Measurements from ENCODE around the gene LGR4. TPM values are rescaled to one million over a fixed set of nuclear protein-coding genes. Genes with fewer than 3 reads are reported as not detected.

Gene LGR4
- total RNA-seq, 2 donors from 2014 or later = 0.05 to 0.30 TPM

GRCh38 chr11:27447288-27448183 lies 25.1 kb downstream of the LGR4 start:
- ATAC-seq (replicated peaks in 1 of 2) (no peak), DNase-seq (no peak)
- Mint-ChIP-seq H3K27ac (no peak overlapping the region), H3K4me3 (no peak overlapping the region), H3K27me3 (ENCODE audit: low read depth) (no peaks in the 10 kb centered on the region), H3K9me3 (no peaks in the 10 kb centered on the region), H3K36me3 (ENCODE audit: insufficient read depth in 2 of 2) (no peaks in the 10 kb centered on the region), H3K4me1 (ENCODE audit: low read depth) (no peaks in the 10 kb centered on the region)

- no peaks in the 10 kb centered on the region for H3K9me3 Mint-ChIP-seq
- peaks cover 11% of the 10 kb centered on the region for H3K27me3 Mint-ChIP-seq (ENCODE audit: low read depth)
- H3K4me1 Mint-ChIP-seq (ENCODE audit: low read depth) = no peaks in the 10 kb centered on the region
- H3K36me3 Mint-ChIP-seq (ENCODE audit: insufficient read depth in 2 of 2) = no peaks in the 10 kb centered on the region
- no peak overlapping the region for H3K4me3 Mint-ChIP-seq
- no peak for DNase-seq
- no peak overlapping the region for H3K27ac Mint-ChIP-seq
- no peak for ATAC-seq (replicated peaks in 1 of 2)
Observed at GRCh38 chr11:27445625-27446024, 27.0 kb downstream of the LGR4 start.

- no peak for ATAC-seq (replicated peaks in 1 of 2)
- Mint-ChIP-seq H3K36me3 (ENCODE audit: insufficient read depth in 2 of 2) (no peaks in the 10 kb centered on the region), H3K4me3 (no peak overlapping the region), H3K27me3 (ENCODE audit: low read depth) (peaks cover 11% of the 10 kb centered on the region), H3K9me3 (no peaks in the 10 kb centered on the region), H3K4me1 (ENCODE audit: low read depth) (no peaks in the 10 kb centered on the region), H3K27ac (no peak overlapping the region)
- DNase-seq = no peak
Observed at GRCh38 chr11:27444801-27445215, 27.8 kb downstream of the LGR4 start.

GRCh38 chr11:27443746-27444507 lies 28.7 kb downstream of the LGR4 start:
- ATAC-seq (replicated peaks in 1 of 2) (no peak), DNase-seq (no peak)
- H3K36me3 Mint-ChIP-seq (ENCODE audit: insufficient read depth in 2 of 2) = no peaks in the 10 kb centered on the region

GRCh38 chr11:27443227-27443626 lies 29.4 kb downstream of the LGR4 start:
- Mint-ChIP-seq H3K4me3 (no peak overlapping the region), H3K27ac (no peak overlapping the region), H3K27me3 (ENCODE audit: low read depth) (peaks cover 11% of the 10 kb centered on the region), H3K9me3 (no peaks in the 10 kb centered on the region), H3K36me3 (ENCODE audit: insufficient read depth in 2 of 2) (no peaks in the 10 kb centered on the region), H3K4me1 (ENCODE audit: low read depth) (no peaks in the 10 kb centered on the region)
- ATAC-seq (replicated peaks in 1 of 2) (no peak), DNase-seq (no peak)

More at GRCh38 chr11:27443746-27444507, 28.7 kb downstream of the LGR4 start:
- Mint-ChIP-seq H3K9me3 (no peaks in the 10 kb centered on the region), H3K27ac (no peak overlapping the region), H3K4me1 (ENCODE audit: low read depth) (no peaks in the 10 kb centered on the region), H3K27me3 (ENCODE audit: low read depth) (peaks cover 11% of the 10 kb centered on the region), H3K4me3 (no peak overlapping the region)

GRCh38 chr11:27440090-27440489 lies 32.5 kb downstream of the LGR4 start:
- H3K9me3 Mint-ChIP-seq = no peaks in the 10 kb centered on the region
- DNase-seq (no peak), ATAC-seq (replicated peaks in 1 of 2) (no peak)
- H3K36me3 Mint-ChIP-seq (ENCODE audit: insufficient read depth in 2 of 2) = no peaks in the 10 kb centered on the region
- H3K27me3 Mint-ChIP-seq (ENCODE audit: low read depth) = peaks cover 11% of the 10 kb centered on the region
- no peak overlapping the region for H3K4me3 Mint-ChIP-seq
- no peak overlapping the region for H3K27ac Mint-ChIP-seq
- H3K4me1 Mint-ChIP-seq (ENCODE audit: low read depth) = no peaks in the 10 kb centered on the region

- H3K36me3 Mint-ChIP-seq (ENCODE audit: insufficient read depth in 2 of 2) = no peaks in the 10 kb centered on the region
- no peak for ATAC-seq (replicated peaks in 1 of 2)
- peaks cover 16% of the 10 kb centered on the region for H3K27me3 Mint-ChIP-seq (ENCODE audit: low read depth)
- no peak overlapping the region for H3K4me3 Mint-ChIP-seq
- H3K4me1 Mint-ChIP-seq (ENCODE audit: low read depth) = no peaks in the 10 kb centered on the region
- no peaks in the 10 kb centered on the region for H3K9me3 Mint-ChIP-seq
- H3K27ac Mint-ChIP-seq = no peak overlapping the region
- no peak for DNase-seq
Observed at GRCh38 chr11:27438595-27438981, 34.0 kb downstream of the LGR4 start.

- no peak for DNase-seq
- no peak for ATAC-seq (replicated peaks in 1 of 2)
- no peaks in the 10 kb centered on the region for H3K9me3 Mint-ChIP-seq
- no peak overlapping the region for H3K4me3 Mint-ChIP-seq
- H3K27me3 Mint-ChIP-seq (ENCODE audit: low read depth) = peaks cover 16% of the 10 kb centered on the region
- H3K36me3 Mint-ChIP-seq (ENCODE audit: insufficient read depth in 2 of 2) = no peaks in the 10 kb centered on the region
- no peaks in the 10 kb centered on the region for H3K4me1 Mint-ChIP-seq (ENCODE audit: low read depth)
- H3K27ac Mint-ChIP-seq = no peak overlapping the region
Observed at GRCh38 chr11:27437829-27438594, 34.6 kb downstream of the LGR4 start.

- Mint-ChIP-seq H3K4me3 (no peak overlapping the region), H3K4me1 (ENCODE audit: low read depth) (no peaks in the 10 kb centered on the region), H3K27ac (no peak overlapping the region), H3K9me3 (no peaks in the 10 kb centered on the region), H3K36me3 (ENCODE audit: insufficient read depth in 2 of 2) (no peaks in the 10 kb centered on the region), H3K27me3 (ENCODE audit: low read depth) (peaks cover 13% of the 10 kb centered on the region)
- ATAC-seq (replicated peaks in 1 of 2) (no peak), DNase-seq (no peak)
Observed at GRCh38 chr11:27436916-27437315, 35.7 kb downstream of the LGR4 start.

- H3K4me3 Mint-ChIP-seq = no peak overlapping the region
- H3K27me3 Mint-ChIP-seq (ENCODE audit: low read depth) = peaks cover 5% of the 10 kb centered on the region
- H3K9me3 Mint-ChIP-seq = no peaks in the 10 kb centered on the region
- ATAC-seq (replicated peaks in 1 of 2) (no peak), DNase-seq (no peak)
- no peak overlapping the region for H3K27ac Mint-ChIP-seq
- H3K36me3 Mint-ChIP-seq (ENCODE audit: insufficient read depth in 2 of 2) = no peaks in the 10 kb centered on the region
- no peaks in the 10 kb centered on the region for H3K4me1 Mint-ChIP-seq (ENCODE audit: low read depth)
Observed at GRCh38 chr11:27433742-27434141, 38.8 kb downstream of the LGR4 start.

- Mint-ChIP-seq H3K4me1 (ENCODE audit: low read depth) (no peaks in the 10 kb centered on the region), H3K4me3 (no peak overlapping the region), H3K27me3 (ENCODE audit: low read depth) (peaks cover 5% of the 10 kb centered on the region), H3K27ac (no peak overlapping the region), H3K36me3 (ENCODE audit: insufficient read depth in 2 of 2) (no peaks in the 10 kb centered on the region), H3K9me3 (no peaks in the 10 kb centered on the region)
- no peak for DNase-seq
- no peak for ATAC-seq (replicated peaks in 1 of 2)
Observed at GRCh38 chr11:27431808-27432207, 40.8 kb downstream of the LGR4 start.

GRCh38 chr11:27429761-27430393 lies 42.7 kb downstream of the LGR4 start:
- peaks cover 5% of the 10 kb centered on the region for H3K27me3 Mint-ChIP-seq (ENCODE audit: low read depth)
- no peak overlapping the region for H3K27ac Mint-ChIP-seq
- no peaks in the 10 kb centered on the region for H3K9me3 Mint-ChIP-seq

More at GRCh38 chr11:27429761-27430393, 42.7 kb downstream of the LGR4 start:
- DNase-seq (no peak), ATAC-seq (replicated peaks in 1 of 2) (no peak)
- Mint-ChIP-seq H3K36me3 (ENCODE audit: insufficient read depth in 2 of 2) (no peaks in the 10 kb centered on the region), H3K4me3 (no peak overlapping the region), H3K4me1 (ENCODE audit: low read depth) (no peaks in the 10 kb centered on the region)

All from activated T-cell treated with anti-CD3 and anti-CD28 coated beads, Interleukin-2, amount 50 U/mL, for 72 hours (primary cell).